ENCODE measurements around the gene PI4KA.

Gene PI4KA

DNA sequence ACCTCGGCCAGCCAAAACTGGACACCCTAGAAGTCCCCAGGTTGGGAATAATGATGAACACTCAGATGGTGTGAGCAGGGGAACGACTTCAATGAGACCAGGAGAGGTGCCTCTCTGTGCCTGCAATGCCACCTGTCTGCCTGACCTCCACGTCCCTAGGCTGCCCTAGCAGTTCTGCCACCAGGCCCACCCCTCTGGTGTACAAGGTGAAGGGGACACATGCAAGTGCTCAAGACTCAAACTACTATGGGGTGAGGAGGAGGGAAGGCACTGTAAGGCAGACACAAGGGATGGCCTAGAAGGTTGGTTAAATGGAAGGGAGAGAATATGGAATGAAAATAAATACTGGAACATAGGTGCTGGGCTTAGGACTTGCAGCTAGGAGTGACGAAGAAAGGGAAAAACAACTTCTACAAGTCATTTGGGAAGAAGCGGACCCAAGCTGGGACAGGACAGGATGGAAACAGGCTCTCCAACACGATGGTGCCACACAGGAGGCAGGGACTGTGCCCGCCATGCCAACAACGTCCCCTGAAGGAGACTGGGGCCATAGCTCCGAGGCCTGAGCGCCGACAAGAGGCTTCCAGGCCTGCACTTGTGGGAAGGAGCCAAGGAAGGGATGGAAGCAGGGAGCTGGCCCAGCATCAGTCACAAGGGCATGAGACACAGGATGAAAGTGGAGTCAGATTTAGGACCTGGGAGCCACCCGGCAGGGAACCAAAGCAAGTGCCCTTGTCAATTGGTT is 66.2 kb downstream of the PI4KA start:
- DNase-seq: no peak

DNA sequence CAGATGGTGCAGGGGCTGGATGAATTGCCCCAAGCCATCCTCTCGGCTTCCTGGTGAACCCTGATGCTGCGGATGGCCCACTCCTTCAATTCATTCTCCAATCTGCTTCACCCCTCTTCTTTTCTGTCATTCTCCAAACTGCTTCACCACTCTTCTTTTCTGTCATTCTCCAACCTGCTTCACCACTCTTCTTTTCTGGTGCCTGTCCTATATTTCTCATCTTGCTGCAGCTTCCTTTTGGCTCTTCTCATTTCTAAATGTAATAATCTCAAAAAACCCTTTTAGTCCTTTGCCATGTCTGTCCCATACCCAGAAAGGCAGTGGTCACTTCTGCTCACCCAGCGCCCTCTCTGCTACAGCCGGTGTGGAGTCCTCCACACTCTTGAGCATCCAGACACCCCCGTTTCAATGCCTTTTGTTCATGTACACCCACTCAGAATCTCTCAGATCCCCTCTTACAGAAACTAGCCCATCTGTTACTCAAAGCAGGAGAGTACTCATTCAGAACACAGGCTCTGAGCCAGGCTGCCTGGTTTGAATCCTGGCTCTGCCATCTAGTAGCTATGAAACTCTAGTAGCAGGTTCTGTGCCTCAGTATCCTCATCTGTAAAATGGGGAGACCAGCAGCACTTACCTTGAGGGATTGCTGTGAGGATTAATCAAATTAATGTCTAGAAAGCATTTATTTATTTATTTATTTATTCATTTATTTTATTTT is 69.8 kb downstream of the PI4KA start:
- DNase-seq: no peak

DNA sequence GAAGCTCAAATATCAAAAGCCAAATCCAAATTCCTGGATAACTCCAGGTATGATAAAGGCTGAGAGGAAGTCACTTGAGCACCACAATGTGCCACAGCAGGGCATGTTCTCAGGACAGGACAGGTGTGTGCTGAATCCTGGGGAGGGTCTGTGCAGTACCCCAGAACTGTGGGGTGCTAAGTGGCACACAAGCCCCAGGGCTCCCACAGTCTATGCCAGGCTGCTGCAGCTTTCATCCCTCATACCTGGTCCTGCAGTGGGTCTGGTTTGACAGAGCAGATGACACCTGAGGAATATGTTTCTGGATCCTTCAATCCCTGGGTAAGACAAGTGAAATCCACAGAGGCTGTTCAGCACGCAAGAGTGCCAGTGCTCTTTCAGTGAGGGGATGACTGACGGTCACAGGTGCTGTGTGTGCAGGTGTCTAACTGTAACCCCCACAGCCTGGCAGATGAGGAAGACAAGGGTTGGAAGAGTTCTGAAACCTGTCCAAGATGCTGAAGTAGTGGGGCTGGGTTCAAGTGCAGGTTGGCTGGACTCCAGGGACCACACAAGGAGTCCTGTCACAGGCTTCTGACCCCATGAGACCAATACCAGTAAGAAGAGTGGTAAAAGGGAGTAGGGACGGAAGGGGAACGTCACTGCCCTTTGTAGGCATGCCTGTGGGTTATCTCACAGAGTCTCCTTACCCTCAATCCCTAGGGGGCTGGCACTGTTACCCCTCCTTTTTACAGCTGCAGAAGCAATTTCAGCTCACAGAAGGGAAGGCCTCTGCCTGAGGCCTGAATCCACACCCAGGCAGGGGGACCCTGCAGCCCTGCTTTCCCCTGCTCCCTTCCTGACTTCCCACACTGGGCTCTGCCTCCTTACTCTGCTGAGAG is 70.6 kb downstream of the PI4KA start:
- no peak for DNase-seq

DNA sequence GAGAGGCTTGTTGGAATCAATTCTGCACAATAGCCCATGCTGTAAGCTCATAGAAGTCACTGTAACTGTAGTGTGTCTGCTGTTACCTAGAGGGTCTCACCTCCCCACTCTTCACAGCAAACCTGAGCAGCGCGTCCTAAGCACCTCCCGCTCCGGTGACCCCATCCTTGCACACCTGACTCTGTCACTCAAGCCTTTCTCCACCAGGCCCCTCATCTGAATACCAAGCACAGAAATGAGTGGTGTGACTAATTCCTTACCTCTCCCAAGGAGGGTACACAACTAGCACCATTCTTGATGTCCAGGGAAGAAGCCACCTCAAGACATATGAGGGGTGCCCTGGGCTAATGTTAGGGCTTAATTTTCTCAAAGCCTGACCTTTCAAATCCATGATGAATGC is 71.4 kb downstream of the PI4KA start:
- no peak for DNase-seq

DNA sequence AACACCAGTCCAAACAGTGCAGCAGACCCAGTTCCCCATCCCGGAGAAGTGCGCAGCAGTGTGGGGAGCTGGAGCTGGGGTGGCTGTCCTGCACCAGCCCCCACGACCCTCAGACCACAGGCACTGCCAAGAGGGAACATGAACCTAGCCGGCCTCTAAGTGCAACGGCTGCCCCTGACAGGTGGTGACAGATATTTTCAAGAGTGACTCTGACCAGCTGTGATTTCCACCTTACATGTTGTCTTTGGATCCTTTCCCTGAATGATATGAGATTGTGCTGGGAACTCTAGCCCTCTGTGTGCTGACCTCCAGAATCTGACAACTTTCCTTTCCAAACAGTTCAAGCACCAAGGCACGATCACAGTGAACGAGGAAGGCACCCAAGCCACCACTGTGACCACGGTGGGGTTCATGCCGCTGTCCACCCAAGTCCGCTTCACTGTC is 72.1 kb downstream of the PI4KA start:
- DNase-seq: no peak

DNA sequence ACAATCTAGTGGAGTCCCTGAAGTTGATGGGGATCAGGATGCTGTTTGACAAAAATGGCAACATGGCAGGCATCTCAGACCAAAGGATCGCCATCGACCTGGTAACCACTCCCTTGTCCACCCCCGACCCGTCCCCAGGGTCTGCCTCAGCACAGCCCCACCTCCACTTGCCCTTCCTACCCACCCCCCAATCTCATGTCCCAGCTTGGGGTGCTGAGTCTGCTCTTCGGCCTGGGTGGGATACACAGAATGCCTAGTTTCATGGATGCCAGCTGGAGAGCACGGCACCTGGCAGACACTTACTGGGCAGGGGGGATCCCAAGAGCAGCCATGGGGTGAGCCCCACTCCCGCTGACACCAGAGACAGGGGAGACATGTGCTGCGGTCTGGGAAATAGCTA is 72.6 kb downstream of the PI4KA start:
- DNase-seq: no peak

DNA sequence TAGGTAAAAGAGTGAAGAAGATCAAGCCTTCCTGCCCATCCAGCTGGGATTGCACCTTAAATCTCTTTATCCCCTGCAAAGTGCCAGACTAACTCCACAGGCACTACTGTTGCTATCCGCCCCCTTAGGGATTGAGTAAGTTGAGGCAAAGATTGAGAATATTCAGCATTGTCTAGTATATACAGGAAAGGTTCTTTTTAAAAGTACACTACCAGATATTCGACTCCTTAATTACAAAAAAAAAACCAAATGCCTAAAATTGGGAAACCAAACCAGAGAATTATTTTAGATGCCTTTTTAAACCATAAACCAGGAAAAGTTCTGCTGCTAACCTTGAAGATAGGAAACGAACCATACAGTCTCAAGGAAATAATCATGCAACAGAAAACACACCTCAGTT is 73.2 kb downstream of the PI4KA start:
- no peak for DNase-seq

DNA sequence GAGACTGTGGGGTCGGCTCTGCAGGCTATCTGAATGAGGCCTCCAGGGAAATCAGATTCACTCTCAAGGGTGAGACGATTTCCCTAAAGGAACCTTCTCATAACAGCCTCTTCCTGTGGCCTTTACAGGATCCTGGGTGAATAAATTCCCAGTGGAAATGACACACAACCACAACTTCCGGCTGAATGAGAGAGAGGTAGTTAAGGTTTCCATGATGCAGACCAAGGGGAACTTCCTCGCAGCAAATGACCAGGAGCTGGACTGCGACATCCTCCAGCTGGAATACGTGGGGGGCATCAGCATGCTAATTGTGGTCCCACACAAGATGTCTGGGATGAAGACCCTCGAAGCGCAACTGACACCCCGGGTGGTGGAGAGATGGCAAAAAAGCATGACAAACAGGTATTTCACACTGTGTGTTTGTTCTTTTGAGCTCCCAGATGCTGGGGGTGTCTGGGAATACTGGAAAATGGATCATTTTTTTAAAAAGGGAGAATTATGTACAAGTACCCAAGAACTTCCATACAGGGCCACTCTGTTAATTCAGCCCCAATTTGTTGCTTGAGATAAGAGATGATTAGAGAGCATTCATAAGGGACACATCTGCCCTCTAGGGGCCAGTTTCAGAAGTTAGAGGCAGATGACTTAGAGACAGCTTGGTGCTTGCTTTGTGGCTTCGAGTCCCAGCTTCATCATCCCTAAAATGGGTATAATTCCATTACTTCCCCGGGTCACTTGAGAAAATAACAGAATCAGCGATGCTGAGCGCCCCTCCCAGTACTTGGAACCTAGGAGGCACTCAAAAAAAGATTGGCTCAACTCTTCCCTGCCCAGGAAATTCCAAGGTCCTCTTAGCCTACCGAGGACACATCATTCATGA is 74.5 kb downstream of the PI4KA start:
- DNase-seq: peak; percentile 58

DNA sequence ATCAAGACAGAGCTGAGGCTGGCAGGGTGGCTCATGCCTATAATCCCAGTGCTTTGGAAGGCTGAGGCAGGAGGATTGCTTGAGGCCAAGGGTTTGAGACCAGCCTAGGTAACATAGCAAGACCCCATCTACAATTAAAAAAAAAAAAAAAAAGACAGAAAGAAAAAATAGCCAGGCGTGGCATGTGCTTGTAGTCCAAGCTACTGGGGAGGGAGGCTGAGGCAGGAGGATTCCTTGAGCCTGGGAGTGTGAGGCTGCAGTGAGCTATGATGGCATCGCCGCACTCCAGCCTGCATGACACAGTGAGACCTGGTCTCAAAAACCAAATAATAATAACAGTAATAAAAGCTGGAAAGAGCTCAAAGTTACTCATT is 75.3 kb downstream of the PI4KA start:
- no peak for DNase-seq

DNA sequence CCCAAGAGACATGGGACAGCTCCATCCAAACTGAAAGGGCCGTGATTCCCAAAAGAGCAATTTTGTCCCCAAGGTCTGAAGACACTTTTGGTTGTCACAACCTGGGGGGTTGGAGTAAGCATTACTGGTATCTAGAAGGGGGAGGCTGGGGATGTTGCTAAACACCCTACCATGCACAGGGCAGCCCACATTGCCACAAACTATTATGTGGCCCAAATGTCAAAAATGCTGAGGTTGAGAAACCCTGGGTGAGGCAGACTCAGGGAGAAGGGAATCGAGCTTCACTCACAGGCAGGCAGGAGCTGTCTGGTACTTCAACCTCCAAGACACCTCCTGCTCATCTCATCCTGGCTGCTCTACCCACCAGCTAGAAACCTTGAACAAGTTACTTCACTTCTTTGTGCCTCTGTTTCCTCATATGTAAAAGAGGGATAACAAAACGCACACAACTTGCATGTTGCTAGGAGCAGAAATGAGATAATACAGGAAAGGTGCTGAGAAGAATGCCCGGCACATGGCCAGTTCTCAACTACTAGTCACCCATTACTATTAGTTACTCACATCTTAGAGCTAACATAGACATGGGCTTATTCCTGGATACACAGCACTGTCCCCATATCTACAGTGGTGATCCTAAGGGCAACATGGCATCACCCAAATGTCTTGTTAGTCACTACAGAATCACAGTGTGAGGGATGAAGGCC is 75.9 kb downstream of the PI4KA start:
- no peak for DNase-seq

DNA sequence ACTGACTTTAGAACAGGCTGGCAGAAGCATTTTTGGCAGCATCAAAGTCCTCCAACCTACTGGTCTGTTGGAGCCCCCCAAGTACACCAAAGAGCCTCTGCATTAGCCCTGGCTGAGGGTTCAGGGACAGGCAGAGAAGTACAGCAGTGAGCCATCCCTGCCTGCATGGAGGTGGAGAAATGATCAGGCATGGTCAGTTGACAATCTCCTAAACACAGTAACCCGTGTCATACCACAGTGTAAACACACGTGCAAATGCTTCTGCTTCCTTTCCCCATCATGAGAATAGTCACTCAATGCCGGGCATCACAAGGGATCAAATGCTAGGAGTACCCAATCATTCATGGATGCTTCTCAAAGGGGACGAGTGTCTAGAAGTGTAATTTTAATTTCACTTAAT is 76.5 kb downstream of the PI4KA start:
- DNase-seq: no peak

DNA sequence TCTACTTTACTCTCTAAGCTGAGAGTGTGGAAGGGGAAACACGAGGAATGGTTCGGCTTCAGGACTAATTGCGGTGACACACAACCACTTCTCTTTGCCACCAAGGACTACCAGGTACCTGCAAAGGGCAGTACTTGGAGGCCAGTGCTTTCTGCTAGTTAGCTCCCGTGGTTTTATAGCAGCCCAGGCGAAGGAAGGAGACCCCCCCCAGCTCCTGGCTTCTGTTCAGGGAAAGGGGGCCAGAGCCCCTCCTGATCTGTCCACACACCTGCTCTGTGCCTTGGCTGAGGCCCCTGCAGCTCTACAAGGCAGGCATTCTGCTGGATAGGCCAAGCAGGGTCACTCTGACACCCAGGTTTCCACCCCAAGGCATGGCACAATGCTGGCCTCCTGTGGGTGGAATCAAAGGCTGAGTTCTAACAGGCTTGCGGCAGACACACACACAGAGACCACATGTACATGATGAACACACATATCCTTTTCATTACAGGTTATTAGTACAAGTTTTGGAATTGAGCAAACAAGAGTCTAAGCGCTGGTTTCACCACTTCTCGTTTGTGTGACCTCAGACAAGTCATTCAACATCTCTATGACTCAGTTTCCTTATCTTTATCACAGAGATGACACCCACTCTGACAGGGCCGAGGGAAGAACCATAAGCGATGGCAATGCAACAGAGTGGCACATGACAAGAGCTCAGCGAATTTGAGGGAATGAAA is 77.2 kb downstream of the PI4KA start:
- peak; percentile 51 for DNase-seq

DNA sequence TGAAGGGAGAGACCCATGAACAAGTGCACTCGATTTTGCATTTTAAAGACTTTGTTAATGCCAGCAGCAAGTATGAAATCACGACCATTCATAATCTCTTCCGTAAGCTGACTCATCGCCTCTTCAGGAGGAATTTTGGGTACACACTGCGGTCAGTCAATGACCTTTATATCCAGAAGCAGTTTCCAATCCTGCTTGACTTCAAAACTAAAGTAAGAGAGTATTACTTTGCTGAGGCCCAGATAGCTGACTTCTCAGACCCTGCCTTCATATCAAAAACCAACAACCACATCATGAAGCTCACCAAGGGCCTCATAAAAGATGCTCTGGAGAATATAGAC is 78.8 kb downstream of the PI4KA start:
- DNase-seq: no peak

DNA sequence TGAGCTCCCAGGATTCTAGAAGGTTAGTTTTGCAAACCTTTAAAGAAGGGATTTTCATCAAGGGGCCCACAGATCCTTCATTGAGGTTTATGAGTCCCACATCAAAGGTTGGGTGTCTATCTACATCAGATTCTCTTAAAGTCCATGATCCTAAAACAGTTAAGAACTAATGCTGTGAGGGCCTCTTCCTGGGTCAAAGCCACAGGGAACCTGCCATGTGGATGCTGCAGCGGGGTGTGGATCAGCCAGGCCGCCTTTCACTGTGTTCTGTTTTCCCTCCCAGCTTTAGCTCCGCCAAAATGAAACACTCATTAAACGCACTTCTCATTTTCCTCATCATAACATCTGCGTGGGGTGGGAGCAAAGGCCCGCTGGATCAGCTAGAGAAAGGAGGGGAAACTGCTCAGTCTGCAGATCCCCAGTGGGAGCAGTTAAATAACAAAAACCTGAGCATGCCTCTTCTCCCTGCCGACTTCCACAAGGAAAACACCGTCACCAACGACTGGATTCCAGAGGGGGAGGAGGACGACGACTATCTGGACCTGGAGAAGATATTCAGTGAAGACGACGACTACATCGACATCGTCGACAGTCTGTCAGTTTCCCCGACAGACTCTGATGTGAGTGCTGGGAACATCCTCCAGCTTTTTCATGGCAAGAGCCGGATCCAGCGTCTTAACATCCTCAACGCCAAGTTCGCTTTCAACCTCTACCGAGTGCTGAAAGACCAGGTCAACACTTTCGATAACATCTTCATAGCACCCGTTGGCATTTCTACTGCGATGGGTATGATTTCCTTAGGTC is 79.4 kb downstream of the PI4KA start:
- no peak for DNase-seq

DNA sequence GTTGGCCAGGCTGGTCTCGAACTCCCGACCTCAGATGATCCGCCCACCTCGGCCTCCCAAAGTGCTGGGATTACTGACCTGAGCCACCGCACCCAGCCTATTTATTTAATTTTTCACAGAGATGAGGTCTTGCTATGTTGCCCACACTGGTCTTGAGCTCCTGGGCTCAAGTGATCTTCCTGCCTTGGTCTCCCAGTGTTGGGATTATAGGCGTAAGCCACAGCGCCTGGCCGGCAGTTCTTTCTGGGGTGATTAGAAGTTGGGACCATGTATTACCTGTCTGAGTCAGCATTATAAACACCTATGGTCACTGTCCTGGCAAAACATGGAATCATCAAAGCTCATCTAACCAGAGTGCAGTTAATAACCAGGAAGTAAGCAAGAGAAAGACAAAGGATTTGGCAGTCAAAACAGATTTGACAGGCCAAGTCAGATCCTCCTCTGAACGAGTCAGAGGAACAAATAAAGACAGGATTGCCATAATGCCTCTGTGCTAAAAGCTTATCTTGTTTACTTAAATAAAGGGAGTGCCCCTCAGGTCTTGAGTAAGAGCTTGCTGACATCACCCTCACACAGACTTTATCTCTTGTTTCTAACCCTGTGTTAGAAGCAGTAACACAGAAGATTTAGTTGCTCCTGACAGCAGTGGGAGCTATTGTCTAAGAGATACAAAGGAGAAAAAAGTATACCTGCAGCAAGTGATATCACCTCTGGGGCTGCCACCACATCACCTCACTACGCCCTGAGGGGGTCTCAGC is 81.0 kb downstream of the PI4KA start:
- peak; percentile 72 for DNase-seq

DNA sequence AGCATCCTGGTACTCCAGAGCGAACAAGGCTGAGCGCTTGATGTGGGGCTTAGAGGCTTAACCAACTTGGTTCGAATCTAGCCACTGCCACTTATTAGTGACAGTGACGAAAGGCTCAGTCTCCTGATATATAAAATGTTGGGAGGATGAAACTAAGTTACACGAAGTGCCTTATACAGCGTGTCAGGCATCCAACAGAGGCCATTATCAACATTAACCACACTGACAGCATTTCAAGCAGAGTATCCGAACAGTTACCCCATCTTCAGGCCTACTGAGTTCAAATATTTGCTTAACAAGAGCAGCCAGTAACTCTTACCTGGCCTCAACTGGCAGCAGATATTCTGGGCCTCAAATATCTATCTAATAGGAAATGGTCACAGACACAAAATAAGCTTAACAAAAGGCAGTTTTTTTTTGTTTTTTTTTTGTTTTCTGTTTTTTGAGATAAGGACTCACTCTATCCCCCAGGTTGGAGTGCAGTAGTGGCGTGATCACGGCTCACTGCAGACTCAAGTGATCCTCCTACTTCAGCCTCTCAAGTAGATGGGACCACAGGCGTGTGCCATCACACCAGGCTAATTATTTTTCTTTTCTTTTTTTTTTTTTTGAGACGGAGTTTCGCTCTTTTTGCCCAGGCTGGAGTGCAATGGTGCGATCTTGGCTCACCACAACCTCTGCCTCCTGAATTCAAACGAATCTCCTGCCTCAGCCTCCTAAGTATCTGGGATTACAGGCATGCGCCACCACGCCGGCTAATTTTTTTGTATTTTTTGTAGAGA is 81.8 kb downstream of the PI4KA start:
- DNase-seq: no peak

DNA sequence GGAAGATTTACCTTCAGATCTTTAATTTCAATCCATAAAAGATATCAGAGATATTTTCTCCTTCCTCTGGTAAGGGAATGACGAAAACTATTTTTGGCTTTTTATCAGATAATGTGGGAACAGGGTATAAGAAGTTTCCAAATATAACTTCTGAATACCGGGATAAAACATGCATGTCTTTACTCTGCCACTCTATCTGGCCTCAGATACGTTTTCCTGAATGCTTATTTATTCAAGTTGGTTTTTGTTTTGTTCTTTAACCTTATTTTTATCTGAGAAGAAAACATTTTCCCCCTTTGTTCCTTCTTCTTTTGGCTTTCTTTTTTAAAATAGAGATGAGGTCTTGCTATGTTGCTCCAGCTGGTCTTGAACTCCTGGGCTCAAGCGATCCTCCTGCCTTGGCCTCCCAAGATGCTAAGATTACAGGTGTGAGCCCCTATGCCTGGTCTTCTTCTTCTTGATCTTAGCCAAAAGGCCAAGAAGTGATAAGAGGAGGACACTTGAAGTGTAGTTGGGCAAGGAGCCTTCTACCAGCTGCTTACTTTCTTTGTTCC is 83.2 kb downstream of the PI4KA start:
- no peak for DNase-seq

DNA sequence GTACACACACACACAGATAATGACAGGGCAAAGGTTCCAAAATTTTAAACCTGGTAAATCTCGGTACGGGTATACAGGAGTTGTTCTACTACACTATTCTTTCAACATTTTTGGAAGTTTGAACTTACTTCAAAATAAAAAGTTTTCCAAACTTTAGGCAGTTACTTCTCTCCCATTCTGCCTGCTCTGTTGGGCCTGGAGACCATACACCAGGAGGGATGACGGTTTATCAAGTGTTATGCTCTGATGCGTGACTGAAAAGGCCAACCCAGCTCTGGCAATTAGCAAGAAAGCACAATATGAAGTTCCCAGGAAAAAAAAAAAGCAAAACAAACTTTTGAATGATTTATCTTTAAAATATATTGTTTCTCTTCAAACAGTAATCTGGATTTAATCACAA is 83.7 kb downstream of the PI4KA start:
- no peak for DNase-seq

DNA sequence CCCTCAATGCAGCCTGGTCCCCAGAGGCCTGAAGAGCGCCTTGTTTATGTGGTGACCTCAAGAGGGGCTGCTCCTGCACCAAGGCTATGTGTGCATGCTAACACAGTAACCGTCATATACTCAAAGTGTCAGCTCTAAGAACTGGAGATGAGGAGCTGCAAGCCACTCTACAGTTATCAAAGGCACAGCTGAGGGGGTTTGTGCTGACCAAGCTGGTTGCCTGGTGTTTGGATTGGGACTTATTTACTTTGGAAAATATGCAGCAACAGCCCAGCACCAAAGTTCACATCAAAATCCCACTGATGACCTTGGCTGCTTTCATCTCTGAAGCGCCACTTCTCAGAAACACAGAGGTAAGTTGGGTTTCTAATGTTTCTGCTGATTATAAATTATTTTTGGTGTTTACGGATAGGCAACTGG is 84.8 kb downstream of the PI4KA start, which contains the start of gene SERPIND1:
SERPIND1 (plus strand) TSS at position 321 of the 420 bp plus-strand sequence. CDS start 5,200 bp downstream, outside the sequence.
- DNase-seq: no peak

Data from MV-4-11 (cell line).